ENCODE results near the gene RUVBL2.

Gene RUVBL2

DNA sequence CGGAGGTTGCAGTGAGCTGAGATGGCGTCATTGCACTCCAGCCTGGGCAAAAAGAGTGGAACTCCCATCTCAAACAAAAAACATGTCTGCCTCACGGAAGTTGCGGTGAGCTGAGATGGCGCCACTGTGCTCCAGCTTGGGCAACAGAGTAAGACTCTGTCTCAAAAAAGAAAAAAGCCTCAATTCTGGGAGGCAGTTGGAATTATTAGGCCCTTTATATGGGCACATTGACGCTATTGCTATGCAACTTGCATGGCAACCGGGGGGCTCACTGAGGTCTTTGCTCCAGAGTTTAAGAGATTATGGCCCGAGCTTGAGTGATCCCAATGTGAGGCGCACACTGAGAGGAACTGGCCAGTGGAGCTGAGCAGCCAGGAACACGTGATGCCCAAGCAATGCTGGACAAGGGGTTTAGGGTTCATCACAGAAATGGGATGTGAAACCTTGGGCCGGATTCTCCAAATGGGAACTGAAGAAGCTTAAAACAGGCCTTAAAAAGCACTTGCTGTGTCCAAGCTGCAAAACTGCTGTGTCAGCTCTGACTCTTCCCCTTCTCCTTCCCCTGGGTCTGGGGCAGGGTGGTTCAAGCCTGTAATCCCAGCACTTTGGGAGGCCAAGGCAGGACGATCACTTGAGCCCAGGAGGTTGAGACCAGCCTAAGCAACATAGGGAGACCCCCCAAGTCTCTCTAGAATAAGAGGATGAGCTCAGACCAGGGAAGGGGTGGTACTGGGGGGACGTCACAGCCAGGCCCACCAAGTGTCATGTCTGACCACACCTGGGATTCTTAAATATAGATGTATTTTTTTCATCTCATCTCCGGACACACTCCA lies 26.1 kb upstream of the RUVBL2 start:
- H3K27ac ChIP-seq: peak overlapping the region; percentile 95
- POLR2A ChIA-PET (ENCODE audit: low non-redundant PET): interaction anchor here (0.5 to 1.7 kb wide), 5 partner anchors 9 to 100 kb away, joined by 3 to 6 read pairs (median 3); partner anchors contain the start of gene PPP1R15A
- CTCF ChIA-PET: no interaction called here
- TF ChIP-seq, protein P1, sequence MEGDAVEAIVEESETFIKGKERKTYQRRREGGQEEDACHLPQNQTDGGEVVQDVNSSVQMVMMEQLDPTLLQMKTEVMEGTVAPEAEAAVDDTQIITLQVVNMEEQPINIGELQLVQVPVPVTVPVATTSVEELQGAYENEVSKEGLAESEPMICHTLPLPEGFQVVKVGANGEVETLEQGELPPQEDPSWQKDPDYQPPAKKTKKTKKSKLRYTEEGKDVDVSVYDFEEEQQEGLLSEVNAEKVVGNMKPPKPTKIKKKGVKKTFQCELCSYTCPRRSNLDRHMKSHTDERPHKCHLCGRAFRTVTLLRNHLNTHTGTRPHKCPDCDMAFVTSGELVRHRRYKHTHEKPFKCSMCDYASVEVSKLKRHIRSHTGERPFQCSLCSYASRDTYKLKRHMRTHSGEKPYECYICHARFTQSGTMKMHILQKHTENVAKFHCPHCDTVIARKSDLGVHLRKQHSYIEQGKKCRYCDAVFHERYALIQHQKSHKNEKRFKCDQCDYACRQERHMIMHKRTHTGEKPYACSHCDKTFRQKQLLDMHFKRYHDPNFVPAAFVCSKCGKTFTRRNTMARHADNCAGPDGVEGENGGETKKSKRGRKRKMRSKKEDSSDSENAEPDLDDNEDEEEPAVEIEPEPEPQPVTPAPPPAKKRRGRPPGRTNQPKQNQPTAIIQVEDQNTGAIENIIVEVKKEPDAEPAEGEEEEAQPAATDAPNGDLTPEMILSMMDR (conservative IDR thresholded peaks at IDR 0.05; ENCODE audit: low read depth): no peak
- DNase-seq (ENCODE audit: low spot score): no peak

DNA sequence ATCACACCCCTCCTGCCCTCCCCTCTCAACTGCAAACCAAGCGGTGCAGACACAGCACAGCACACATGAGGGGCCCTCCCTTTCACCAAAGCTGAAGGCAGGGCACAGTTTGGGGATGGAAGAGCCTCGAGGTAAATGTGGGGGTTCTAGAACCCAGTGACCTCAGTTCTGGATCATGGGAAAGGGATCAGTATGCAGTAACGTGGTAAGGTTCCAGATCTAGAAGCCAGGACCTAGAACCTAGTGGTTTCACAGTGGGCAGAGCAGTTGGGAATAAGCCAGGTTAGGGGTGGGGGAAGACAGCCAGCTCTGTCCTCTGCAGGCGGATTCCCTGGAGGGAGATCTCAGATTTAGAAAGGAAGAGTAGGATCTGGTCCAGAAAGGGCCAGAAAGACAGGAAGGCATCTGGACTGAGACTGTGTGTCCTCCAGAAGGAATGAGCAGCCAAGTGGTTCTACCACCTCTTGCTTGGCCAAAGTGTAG lies 25.5 kb upstream of the RUVBL2 start:
- CTCF ChIA-PET: no interaction called here
- peak overlapping the region; percentile 95 for H3K27ac ChIP-seq
- DNase-seq (ENCODE audit: low spot score): no peak
- POLR2A ChIA-PET (ENCODE audit: low non-redundant PET): interaction anchor here (0.6 to 1.7 kb wide), 3 partner anchors 8 to 99 kb away, joined by 3 to 6 read pairs (median 3); partner anchors contain the start of gene PPP1R15A
- TF ChIP-seq, protein P1 (conservative IDR thresholded peaks at IDR 0.05; ENCODE audit: low read depth): no peak

DNA sequence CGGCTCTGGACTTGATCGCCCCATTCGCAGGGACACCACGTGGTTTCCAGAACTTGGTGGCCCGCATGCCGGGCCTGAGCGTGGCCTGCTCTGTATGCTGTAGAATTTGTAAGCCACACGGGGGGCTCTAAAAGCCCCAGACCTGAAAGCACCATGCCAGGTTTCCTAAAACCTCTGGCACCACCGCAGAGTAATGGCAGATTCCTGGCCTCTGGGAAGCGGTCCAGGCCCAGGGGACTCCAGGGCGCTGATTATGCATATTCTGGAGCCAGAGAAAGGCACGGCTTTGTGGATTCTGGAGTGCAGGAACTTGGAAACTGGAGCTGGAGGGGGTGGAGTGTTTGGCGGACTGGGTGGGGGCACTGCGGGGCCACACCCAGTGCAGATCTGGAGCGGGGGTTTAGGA lies 24.9 kb upstream of the RUVBL2 start:
- H3K27ac ChIP-seq: peak overlapping the region; percentile 95
- CTCF ChIA-PET: no interaction called here
- TF ChIP-seq, protein P1 (conservative IDR thresholded peaks at IDR 0.05; ENCODE audit: low read depth): no peak
- DNase-seq (ENCODE audit: low spot score): no peak
- POLR2A ChIA-PET (ENCODE audit: low non-redundant PET): no interaction called here

DNA sequence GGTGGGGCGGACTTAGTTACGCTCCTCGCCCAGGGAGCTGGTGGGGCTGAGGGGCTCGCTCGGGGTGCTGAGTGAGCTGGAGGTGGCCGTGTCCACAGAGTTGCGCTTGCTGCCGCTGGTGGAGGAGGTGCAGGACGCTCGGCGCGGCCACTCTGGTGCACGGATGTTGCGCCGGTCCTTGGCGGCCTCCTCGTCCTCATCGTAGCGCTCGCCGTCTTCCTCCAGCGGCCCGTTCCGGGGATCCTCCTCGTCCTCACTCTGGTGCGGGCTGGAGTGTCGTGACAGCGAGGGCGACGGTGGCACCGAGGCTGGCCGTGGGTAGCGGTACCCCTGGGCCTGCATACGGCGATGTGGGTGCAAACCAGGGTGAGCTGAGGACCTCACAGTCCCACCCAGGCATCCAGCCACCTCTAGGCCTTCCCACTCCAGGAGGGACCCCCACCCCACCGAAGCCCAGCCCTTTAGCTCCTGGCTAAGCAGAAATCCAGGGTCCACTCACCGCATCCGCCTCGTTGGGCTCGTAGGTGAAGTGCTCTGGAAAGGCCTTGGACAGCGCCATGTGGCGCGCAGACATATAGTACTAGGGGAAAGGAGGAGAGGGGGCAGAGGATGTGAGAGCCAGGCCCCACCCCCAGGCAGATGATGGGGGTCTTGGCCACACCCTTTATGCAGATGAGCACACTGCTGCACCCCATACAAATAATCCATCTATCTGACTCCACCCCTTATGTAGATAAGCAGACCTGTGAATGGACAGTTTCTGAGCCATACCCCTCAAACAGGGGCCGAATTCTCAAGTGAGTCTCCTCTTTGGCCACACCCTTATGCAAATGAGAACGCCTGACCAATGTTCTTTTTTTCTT lies 24.2 kb upstream of the RUVBL2 start:
- ChIA-PET CTCF (no interaction called here), POLR2A (ENCODE audit: low non-redundant PET) (no interaction called here)
- DNase-seq (ENCODE audit: low spot score): no peak
- TF ChIP-seq, protein P1 (conservative IDR thresholded peaks at IDR 0.05; ENCODE audit: low read depth): no peak
- peak overlapping the region; percentile 95 for H3K27ac ChIP-seq

DNA sequence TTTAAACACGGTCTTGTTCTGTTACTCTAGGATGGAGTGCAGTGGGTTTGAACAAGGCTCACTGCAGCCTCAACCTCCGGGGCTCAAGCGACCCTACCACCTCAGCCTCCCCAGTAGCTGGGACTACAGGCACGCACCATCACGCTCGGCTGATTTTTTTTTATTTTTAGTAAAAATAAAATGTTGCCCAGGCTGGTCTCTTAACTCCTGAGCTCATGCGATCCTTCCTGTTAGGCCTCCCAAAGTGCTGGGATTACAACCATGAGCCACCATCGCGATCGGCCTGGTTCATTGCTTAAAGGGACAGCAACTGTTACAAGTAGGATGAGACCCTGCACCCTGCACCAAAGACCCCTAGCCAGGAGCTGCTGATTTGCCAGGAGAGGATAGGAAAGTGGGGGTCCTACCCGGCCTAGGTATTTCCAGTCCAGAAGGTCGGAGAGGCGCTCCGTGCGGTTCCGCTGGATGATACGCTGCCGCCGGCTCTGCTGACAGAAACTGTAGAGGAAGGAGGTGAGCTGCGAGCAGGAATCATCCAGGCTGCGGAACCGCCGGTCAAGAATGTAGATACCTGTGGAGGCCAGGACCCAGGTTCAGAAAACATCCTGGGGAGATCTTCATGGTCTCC lies 23.4 kb upstream of the RUVBL2 start:
- POLR2A ChIA-PET (ENCODE audit: low non-redundant PET): interaction anchor here (0.6 kb wide), 1 partner anchor 45 kb away, joined by 4 read pairs; no protein-coding TSS in a partner anchor
- DNase-seq (ENCODE audit: low spot score): no peak
- CTCF ChIA-PET: interaction anchor here (0.6 to 1.1 kb wide), 10 partner anchors 8 to 932 kb away, joined by 3 to 6 read pairs (median 4); no protein-coding TSS in a partner anchor
- TF ChIP-seq, protein P1 (conservative IDR thresholded peaks at IDR 0.05; ENCODE audit: low read depth): no peak
- peak overlapping the region; percentile 95 for H3K27ac ChIP-seq

Measured in RWPE1 (cell line).